HG03571 (cell line): ENCODE data around the gene STK24.

Experiments used
- ATAC-seq: cut with Tn5 transposase; IDR thresholded peaks from one replicate; pipeline ENCODE4 v1.9.1; 2021; ENCODE audit not compliant: unreplicated experiment

STK24 gene

DNA sequence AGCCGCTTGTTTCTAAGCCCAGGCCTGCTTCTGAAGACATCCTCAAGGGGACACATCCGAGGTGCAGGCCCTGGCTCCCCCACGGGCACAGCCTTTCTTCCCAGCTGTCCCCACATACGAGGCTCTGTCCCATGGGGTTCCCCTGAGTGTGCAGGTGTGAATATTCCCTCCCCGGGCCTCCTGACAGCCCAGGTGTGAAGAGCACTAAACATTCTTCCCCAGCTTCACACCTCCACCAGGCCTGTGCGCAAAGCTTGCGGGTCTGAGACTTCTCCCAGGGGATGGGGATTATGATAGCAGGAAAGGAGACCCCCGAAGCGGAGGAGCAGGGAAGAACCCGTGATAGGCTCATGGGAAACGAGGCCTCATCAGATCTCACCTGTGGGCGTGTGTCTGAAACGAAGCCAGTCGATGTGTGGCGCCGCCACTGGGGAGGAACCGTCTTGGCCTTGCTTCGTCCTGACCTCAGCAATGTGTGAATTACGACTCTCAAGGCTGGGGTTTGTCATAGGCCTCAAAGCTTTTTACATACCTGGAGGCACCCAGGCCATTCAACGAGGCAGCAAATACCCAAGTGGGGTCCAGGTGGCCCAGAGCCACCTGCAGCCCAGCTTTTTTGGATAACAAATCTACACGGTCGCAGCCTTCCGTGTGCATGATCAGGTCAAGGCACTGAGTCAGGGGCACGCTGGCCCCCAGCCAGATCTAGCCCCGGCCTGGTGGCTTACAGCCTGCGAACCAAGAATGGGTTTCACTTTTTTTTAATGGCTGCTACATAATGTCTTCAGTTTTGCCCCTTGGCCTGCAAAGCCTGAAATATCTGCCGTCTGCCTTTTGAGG is 134.3 kb downstream of the STK24 start:
- ATAC-seq: no peak

DNA sequence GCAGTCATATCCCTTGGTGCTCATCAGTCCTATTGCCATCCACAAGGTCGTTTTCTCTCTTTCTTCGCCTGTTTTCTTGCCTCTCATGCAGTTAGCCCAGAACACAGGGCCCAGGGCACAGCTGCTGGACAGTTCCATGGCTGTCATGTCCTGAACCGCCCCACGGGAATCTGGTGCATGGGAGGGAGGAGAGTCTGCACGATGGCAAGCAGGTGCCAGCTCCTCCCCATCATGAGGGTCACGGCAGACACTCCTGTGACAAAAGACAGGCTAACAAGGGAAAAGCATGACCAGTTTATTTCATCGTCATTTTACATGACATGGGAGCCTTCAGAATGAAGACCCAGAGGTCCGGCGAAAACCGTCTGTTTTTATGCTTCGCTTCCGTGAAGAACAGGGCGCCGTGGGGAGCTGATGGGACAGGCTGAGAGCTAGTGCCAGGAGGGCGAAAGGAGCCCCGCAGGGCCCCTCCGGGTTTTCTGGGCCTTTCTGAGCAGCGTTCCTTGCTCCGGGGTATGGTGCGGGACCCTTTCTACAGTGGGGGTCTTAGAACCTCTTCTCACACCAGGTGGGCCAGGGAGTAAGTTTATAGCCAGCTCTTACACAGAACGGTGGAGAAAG is 135.7 kb downstream of the STK24 start:
- ATAC-seq: no peak

DNA sequence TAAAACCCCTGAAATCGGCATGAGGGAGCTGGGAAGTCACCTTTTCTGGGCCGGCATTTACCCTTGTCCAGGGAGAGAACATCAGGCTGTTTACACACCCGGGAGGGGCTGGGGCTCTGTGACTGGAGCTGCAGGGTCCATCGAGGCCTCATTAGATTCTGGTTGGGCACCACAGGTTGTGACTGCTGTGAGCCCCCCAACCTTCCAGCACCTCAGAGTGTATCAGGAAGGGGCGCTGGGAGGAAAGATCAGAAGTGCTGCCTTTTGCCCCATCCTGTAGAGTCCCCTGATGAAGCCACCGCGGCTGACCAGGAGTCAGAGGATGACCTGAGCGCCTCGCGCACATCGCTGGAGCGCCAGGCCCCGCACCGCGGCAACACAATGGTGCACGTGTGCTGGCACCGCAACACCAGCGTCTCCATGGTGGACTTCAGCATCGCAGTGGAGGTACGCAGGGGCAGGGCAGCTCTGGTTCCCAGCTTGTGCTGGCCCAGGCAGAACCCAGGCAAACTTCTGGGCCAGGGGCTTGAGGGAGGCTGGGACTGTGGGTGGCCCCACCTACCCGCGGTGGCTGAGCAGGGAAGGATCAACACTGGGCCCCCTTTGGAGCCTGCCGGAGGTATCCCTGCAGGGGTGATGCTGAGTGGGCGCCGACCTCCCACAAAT is 136.4 kb downstream of the STK24 start:
- no peak for ATAC-seq

DNA sequence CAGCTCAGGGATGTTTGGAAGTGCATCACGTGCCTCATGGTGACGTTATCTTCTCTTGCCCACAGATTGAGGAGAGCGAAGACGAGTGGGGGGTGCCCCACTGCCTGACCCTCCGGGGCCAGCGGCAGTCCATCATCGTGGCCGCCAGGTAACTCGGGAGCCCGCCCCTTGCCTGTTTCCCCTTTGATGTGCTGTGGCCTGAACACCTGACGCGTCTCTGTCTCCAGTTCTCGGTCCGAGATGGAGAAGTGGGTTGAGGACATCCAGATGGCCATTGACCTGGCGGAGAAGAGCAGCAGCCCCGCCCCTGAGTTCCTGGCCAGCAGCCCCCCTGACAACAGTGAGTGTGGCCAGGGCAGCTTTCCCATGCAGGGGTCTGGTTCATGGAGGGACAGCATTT is 137.0 kb downstream of the STK24 start:
- no peak for ATAC-seq

DNA sequence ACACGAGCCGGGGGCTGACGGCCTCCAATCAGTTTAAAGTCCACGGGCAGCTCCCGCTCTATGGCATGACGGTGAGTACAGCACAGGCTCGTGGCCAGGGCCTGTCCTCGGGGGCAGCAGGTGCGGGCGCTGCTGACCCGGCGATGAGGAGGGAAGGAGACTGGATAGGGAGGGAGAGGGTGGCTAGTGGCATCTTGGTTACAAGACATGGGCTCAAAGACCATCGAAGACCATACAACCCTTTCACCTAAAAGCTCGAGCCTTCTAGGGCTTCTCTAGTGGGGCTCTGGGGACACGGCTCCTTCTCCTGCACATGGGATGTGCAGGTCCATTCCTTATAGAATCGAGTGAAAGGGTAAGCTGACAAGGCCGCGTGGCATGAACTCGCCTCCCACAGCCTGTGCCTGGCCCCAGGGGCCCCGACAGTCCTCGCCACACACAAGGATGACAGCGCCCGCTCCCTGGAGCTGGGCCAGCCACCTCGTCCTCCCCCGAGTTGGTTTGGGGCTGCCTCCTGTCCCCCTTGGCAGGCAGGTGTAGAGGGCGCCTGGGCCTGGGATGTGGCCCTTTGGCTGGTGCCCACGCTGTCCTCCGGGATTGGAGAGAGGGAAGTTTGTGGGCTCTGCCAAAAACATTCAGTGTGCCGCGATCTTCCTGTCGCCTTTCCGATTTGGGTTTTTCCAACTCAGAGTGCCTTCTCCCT is 137.6 kb downstream of the STK24 start:
- ATAC-seq: no peak

DNA sequence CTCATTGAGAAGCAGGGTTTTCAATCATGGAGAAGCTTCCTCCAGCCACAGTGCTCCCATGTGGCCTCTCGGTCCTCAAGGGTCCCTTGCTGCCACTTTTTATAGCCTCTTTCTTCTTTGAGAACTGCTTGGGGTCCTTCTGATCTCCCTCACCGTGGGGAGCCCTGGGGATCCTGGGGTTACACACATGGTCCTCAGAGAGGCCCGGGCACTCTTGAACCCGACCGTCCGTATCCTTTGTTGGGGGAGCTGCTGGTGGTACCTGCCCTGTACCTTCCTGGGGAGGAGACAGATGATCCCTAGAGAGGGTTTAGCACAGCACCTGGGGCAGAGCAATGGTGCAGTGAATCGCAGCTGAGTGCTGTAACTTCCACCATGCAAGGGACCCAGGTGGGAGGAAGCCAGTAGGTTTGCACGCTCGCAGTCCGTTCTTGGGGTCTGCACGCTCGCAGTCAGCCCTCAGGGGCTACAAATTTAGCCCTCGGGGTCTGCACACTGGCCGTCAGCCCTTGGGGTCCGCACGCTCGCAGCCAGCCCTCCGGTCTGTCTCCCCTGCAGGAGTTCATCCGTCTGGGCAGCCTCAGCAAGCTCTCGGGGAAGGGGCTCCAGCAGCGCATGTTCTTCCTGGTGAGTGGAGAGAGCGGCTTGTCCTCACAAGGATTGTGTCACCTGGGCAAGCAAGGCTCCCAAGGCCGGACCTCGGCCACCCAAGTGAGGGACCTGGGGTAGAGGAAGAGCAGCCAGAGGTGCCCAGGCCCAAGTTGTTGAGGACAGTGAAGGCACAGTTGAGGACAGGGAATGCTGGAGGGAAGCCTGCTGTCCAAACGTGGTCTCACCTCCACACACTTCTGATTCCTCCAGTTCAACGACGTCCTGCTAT is 138.4 kb downstream of the STK24 start:
- no peak for ATAC-seq

DNA sequence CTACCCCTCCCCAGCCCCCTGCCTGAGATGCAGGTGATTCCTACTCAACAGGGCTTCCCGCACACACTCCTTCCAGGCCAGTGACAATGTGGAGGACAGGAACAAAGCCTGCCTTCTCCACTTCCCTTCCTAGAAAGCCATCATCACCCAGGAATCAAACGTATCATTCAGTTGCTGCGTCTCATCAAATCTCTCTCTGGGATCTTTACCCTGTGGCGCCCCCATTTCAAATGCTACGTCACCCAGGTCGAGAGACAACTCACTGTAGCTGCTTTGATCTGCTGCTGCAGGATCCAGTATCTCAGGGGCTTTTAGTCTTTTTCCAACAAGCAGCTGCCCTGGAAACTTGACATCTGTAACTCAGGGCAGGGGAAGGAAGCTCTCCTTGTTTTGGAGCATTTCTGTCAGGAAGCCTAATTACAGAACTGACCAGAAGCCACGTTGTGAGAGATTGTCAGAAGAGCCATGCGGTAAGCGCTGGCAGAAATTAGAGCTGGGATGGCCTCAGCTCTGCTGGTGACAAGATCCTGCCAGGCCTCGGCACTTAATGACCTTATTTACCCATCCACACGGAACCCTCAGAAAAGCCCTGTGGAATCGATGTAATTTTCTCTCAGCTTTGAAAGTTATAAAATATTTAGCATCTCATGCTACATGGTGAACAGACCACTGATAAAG is 140.5 kb downstream of the STK24 start:
- no peak for ATAC-seq

DNA sequence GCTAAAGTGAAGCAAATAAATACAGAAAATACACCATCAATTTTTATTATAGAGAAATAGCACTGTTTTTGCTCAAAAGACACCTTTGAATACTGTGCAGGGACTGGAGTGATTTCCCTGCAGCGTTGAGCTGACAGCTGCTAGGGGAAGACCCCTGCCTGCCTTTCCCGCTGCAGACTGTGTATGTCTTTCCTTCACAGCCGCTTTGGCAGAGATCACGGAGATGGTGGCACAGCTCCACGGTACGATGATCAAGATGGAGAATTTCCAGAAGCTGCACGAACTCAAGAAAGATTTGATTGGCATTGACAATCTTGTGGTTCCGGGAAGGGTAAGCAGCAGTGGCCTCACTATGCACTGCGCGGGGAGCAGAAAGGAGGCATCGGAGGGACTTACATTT is 141.5 kb downstream of the STK24 start:
- no peak for ATAC-seq

DNA sequence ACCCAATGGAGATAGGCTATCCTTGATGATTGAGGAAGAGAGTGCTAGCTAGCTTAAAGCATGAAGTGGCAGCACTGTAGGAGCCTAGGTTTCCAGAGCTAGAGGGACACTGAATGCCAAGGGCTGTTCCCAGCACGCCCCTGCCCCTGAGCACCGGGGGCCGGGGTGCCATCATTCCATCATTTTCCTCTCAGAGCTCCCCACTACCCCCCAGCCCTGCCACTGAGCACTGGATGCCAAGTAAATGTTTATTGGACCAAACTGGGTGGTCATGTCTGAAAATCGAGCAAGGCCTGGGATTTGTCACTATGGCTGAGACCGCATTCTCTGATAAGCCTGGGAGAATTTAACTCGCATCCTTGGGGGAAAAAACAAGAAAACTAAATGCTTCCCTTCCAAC is 142.8 kb downstream of the STK24 start:
- no peak for ATAC-seq

DNA sequence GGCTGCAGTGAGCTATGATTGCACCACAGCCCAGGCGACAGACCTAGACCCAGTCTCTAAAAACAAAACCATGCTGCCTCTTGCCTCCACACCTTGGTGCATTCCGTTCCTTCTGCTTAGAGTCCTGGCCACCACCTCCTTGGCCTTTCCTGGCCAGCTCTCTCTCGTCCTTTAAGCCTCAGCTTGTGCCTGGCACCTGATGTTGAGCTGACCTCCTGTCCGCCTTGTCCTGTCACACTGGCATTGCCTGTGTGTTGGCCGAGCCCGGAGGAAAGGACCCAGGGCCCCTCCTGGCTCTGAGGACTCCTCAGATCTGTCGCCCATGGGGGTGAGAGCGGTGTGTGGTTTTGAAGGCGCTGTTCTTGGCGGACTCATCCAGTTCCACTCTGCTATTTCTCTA is 143.3 kb downstream of the STK24 start:
- no peak for ATAC-seq

DNA sequence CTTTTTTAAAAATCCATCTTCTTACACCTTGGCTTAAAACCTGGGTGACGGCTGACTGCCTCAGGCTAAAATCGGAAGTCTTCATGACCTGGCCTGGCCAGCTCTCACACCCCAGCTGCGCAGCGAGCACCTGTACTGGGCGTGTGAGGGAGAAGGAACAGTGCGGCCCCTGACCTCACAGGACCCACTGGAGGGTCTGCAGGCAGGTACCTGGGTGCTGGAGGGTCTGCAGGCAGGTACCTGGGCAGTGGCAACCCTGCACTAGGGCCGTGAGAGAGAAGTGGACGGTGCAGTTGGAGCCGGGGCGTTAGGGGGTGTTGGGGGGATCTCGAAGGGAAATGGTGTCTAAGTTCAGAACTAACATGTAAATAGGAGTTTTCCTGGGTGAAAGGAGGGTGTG is 144.3 kb downstream of the STK24 start:
- no peak for ATAC-seq

DNA sequence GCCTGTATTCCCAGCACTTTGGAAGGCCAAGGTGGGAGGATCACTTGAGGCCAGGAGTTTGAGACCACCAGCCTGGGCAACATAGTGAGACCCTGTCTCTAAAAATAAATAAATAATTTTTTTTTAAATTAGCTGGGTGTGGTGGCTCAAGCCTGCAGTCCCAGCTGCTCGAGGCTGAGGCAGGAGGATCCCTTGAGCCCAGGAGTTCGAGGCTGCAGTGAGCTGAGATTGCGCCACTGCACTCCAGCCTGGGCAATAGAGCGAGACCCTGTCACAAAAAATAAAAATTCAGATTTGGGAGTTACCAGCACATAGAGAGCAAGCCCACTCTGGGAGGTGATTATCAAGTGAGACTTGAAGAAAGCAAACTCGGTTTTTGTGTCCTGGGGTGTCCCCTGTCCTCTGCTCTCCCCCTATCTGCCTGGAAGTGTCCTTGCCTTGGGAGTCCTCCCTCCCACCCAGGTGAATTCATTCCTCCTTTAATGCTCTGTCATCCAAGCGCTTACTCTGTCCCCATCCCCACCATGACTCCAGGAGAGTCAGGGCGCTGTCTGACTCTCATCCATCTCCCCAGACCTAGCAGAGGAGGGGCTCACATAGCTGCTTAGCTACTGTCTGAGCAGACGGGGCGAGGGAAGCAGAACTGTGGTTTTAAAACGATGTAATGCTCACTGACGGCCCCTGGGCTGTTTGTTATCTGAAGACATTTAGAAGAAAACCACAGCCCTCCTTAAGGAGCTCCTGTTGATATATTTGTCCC is 146.8 kb downstream of the STK24 start:
- no peak for ATAC-seq

DNA sequence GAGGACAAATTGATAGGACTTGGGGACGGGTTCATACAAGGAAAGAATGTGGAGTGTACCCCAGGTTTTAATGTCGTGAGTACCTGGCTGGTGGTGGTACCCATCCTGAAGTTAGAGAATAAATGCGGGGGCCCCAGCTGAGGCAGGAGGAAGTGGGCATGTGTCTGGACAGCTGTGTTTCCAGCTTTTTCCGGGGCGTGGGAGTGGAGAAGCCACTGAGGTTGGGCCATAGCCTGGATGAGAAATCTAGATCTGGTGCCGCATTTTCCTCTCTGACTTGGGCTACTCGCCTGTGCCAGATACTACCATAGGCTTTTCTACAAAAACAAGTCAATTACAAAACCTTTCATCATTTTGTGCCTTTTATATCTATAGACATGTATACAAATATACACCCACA is 147.4 kb downstream of the STK24 start:
- ATAC-seq: no peak

DNA sequence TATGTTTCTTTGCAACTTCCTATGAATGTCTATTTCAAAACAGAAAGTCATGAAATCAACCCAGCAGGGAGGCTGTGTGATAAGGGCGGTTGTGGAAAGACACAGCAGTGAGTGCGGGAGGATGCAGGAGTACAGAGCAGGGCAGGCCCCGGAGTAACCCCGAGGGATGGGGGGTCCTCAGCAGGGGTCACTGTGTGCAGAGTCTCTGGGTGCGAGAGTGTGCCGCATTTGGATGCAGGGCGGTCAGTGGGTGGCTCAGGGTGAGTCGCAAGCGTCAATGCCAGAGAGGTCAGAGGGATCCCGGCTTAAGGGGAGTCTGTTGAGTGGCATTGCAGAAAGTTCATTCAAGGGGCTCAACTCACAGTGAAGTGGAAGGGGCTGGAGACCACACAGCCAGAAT is 147.8 kb downstream of the STK24 start:
- ATAC-seq: no peak

DNA sequence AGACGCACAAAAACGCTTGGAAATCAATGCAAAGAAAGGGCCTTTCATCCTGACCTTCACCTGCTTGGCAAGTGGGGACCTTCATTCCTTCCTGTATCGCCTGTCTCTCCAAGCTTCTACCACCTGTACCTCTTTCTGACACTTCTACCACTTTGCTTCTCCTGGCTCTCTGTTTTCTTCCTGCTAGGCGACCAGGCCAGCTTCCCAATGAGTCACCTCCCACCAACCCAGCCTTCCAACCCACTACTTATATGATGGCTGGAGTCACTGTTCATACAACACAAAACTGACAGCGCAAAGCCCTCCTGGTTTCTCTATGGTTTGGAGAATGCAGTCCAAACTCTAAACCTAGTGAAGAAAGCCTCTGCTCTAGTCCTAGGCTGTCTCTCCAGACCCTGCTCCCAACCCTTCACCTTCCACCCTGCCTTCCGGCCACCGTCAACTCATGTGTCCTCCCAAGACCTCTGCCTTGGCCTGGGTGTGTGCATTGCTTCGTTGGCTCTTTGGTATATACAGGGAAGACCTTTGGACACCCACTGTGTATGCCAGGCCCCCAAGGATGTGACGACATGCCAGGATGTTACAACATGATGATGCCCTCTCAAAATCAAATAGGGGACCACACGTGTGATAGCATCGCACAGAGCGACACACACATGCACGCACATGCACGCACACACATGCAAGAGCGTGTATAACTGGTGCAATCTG is 148.5 kb downstream of the STK24 start:
- no peak for ATAC-seq

DNA sequence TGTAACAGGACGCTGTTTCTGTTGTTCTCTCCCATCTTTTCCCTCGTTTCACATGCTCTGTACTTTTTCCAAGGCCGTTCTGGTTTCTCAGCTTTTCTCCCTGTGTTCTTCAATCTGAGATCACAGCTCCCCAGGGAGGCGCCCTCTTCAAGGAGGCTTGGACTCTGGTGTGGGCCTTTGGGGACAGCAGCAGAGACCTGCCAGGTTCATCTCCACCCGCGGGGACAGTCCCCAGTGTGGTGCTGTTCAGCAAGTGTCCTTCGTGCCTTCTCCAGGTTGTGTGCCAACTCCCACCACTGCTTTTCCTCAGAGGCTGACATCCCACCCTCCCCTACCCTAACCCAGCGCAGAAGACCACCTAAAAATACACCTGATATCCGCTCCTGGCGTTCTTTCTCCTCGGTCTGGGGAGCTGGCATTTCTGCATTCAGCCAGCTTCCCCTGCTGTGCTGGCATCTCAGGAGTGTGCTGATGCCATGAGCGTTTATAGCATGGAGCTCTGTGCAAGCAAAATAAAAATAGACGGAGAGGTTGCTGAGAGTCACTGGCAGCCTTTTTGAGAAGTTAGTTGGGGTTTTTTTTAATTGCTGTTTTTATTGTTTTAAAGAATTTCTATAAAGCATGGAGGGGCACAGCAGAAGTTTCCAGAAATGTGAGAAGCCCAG is 149.4 kb downstream of the STK24 start:
- ATAC-seq: no peak

DNA sequence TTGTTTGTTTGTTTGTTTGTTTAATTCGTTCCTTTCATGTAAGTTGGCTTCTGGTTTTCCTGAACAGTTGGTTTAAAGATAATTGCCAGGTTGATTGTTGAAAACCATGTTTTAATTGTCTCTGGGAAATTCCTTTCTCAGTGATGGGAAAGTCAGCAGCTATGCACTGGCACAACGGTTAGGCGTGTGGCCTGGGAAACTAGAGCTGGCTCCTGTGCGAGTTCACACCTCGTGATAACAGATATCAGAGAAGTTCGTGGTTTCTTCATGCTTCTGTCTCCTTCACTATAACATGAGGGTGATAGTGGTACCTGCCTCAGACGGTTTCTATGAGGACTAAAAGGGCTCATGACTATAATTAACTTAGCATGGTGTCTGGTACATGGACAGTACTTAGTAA is 153.5 kb downstream of the STK24 start:
- ATAC-seq: no peak

DNA sequence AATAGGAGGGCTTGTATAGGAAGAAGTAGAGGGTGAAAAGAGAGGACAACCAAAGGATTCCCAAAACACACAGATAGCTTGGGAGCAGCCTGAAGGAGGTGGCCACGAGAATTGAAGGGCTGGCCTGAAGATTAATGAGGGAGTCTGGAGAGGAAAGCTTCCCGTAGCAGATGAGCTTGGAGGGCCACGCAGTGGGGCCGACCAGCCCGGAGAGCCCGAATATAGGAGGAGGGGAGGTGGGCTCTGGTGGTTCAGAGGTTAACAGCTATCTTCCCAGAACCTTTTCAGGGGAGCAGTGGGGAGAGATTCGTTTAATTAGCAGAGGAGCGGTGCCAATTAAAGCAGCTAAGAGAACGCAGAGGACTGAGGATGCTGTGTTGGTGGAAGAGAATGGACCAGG is 154.9 kb downstream of the STK24 start:
- ATAC-seq: no peak
